Measurements from ENCODE around the gene FLII. TPM values are rescaled to one million over a fixed set of nuclear protein-coding genes. Genes with fewer than 3 reads are reported as not detected.

The FLII gene
- polyA plus RNA-seq, 1 of the 3 experiments (the other 2 are of a cell fraction) = 244 TPM

DNA sequence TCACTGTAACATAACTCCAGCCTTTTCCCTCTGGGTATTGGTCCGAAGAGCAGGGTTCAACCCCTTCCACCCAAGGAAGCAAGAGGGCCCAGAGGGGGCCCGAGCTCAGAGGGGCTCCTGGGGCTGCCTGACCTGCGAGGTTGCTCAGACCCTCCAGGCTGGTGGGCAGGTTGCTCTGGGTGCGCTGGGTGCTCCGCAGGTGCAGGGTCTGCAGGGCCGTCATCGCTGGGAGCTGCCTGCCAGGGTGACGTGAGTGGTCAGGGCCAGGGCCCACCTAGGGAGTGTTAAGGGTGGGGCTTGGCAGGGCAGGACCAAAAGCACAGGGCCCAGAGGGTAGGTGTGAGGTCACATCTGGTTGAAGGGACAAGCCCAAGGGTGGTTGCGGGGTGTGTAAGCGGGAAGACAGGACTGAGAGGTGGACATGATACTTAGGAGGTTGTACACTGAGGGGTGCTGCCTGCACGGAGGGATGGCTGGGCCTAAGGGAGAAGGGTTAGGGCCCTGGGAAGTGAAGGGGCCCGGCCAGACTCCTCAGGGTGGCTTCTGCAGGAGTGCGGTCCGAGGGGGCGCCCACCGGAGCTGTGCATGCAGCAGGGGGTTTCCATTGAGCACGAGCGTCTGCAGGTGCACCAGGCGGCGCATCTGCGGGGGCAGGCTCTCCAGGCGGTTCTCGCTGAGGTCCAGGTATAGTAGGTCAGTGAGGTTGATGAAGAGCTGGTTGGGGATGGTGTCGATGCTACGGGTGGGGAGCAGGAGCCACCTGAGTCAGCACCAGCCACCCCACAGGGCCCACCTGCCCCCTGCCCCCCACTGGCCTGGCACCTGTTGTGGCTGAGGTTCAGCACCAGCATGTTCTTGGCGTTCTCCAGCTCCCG lies 4.4 kb downstream of the FLII start:
- Histone ChIP-seq H3F3A (replicated peaks; ENCODE audit: insufficient read depth) (peaks cover 8% of the 10 kb centered on the region), H3K9ac (no peak overlapping the region), H3K9me3 (no peaks in the 10 kb centered on the region), H3K9me2 (no peaks in the 10 kb centered on the region), H3K27me3 (ENCODE audit: insufficient read depth) (no peaks in the 10 kb centered on the region), H3K27ac (ENCODE audit: low read depth in 2 of 2, low read length in 1 of 2) (no peak overlapping the region), H3K79me2 (ENCODE audit: insufficient read depth) (peaks cover 36% of the 10 kb centered on the region), H4K20me1 (ENCODE audit: insufficient read depth) (peaks cover 36% of the 10 kb centered on the region), H3K4me2 (no peak overlapping the region), H2AFZ (ENCODE audit: low read depth) (no peak overlapping the region), H3K36me3 (replicated peaks in 1 of 2; ENCODE audit: control insufficient read depth in 1 of 2, insufficient read depth in 2 of 2, low read length in 1 of 2) (peaks cover 22 to 62% of the 10 kb centered on the region in 2 experiments), H3K4me3 (ENCODE audit: low read depth in 2 of 2, low read length in 1 of 2) (no peak overlapping the region), H3K4me1 (ENCODE audit: control insufficient read depth in 1 of 2, insufficient read depth in 2 of 2, low read depth in 1 of 2, low read length in 1 of 2) (peaks cover 0 to 18% of the 10 kb centered on the region in 2 experiments; a peak in 1 of 4 replicates)
- DNase-seq = no peak
- ChIA-PET POLR2A (no interaction called here), CTCF (interaction anchor here (0.6 to 1.0 kb wide), 2 partner anchors 37 to 1065 kb away, joined by 3 read pairs; no protein-coding TSS in a partner anchor)
- 96% methylated on average over 19 of the region's 27 CpGs for WGBS (ENCODE audit: low lambda C conversion rate)
- TF ChIP-seq, protein P1, sequence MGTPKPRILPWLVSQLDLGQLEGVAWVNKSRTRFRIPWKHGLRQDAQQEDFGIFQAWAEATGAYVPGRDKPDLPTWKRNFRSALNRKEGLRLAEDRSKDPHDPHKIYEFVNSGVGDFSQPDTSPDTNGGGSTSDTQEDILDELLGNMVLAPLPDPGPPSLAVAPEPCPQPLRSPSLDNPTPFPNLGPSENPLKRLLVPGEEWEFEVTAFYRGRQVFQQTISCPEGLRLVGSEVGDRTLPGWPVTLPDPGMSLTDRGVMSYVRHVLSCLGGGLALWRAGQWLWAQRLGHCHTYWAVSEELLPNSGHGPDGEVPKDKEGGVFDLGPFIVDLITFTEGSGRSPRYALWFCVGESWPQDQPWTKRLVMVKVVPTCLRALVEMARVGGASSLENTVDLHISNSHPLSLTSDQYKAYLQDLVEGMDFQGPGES (IDR thresholded peaks at IDR 0.05; ENCODE audit: low read depth, low read length) = no peak
- TF ChIP-seq TCF12 (IDR thresholded peaks at IDR 0.05) (no peak), JUND (IDR thresholded peaks at IDR 0.05) (no peak), TAF1 (IDR thresholded peaks at IDR 0.05; ENCODE audit: borderline replicate concordance, low read depth, low read length) (no peak), GABPA (IDR thresholded peaks at IDR 0.05; ENCODE audit: low read depth) (no peak), RAD21 (IDR thresholded peaks at IDR 0.05; ENCODE audit: low read length) (no peak), MEF2A (IDR thresholded peaks at IDR 0.05; ENCODE audit: borderline replicate concordance, low read depth) (no peak), TEAD4 (IDR thresholded peaks at IDR 0.05; ENCODE audit: borderline replicate concordance, insufficient read depth) (no peak), EZH2phosphoT487 (IDR thresholded peaks at IDR 0.05; ENCODE audit: borderline replicate concordance, low read depth) (no peak), GATA2 (CRISPR knock-in tag; IDR thresholded peaks at IDR 0.05) (no peak), YY1 (IDR thresholded peaks at IDR 0.05; ENCODE audit: low read depth) (no peak), RFX5 (IDR thresholded peaks at IDR 0.05; ENCODE audit: low read length) (no peak)
- TF ChIP-seq, protein P2, sequence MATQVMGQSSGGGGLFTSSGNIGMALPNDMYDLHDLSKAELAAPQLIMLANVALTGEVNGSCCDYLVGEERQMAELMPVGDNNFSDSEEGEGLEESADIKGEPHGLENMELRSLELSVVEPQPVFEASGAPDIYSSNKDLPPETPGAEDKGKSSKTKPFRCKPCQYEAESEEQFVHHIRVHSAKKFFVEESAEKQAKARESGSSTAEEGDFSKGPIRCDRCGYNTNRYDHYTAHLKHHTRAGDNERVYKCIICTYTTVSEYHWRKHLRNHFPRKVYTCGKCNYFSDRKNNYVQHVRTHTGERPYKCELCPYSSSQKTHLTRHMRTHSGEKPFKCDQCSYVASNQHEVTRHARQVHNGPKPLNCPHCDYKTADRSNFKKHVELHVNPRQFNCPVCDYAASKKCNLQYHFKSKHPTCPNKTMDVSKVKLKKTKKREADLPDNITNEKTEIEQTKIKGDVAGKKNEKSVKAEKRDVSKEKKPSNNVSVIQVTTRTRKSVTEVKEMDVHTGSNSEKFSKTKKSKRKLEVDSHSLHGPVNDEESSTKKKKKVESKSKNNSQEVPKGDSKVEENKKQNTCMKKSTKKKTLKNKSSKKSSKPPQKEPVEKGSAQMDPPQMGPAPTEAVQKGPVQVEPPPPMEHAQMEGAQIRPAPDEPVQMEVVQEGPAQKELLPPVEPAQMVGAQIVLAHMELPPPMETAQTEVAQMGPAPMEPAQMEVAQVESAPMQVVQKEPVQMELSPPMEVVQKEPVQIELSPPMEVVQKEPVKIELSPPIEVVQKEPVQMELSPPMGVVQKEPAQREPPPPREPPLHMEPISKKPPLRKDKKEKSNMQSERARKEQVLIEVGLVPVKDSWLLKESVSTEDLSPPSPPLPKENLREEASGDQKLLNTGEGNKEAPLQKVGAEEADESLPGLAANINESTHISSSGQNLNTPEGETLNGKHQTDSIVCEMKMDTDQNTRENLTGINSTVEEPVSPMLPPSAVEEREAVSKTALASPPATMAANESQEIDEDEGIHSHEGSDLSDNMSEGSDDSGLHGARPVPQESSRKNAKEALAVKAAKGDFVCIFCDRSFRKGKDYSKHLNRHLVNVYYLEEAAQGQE (IDR thresholded peaks at IDR 0.05; ENCODE audit: low read depth, low read length) = no peak
- TF ChIP-seq, protein P3, sequence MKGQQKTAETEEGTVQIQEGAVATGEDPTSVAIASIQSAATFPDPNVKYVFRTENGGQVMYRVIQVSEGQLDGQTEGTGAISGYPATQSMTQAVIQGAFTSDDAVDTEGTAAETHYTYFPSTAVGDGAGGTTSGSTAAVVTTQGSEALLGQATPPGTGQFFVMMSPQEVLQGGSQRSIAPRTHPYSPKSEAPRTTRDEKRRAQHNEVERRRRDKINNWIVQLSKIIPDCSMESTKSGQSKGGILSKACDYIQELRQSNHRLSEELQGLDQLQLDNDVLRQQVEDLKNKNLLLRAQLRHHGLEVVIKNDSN (IDR thresholded peaks at IDR 0.05; ENCODE audit: borderline replicate concordance, low read depth) = no peak

Data from SK-N-SH (cell line).